Coronary artery (tissue), 2 donors: ENCODE measurements around the gene FAM171A1.

Experiments used
- DNase-seq: peaks from one replicate; pipeline ENCODE4 v3.0.0-alpha.2; 2017; ENCODE audit warnings: low spot score
- H3K27ac ChIP-seq, 2 donors: fragments of 200-600 bp; sonication (generic); one replicate each; pipeline ENCODE4 v1.5.1; 2016 to 2019
- H3K4me3 ChIP-seq: fragments of 200-600 bp; sonication (generic); 2 replicates; pipeline ENCODE4 v1.5.1; 2016; ENCODE audit warnings: mild to moderate bottlenecking, moderate library complexity
- CTCF ChIP-seq: fragments of 200-600 bp; sonication (generic); IDR thresholded peaks from one replicate; pipeline ENCODE4 v1.5.1; 2019; ENCODE audit warnings: antibody characterized with exemption

The FAM171A1 gene

GRCh38 chr10:15254808-15255648, 116.1 kb downstream of the FAM171A1 start:
- no peak for DNase-seq
- no peak for TF ChIP-seq CTCF
- no peak overlapping the region for H3K4me3 ChIP-seq
- no peak overlapping the region for H3K27ac ChIP-seq

GRCh38 chr10:15253951-15254807, 116.9 kb downstream of the FAM171A1 start:
- no peak for TF ChIP-seq CTCF
- no peak overlapping the region for H3K4me3 ChIP-seq
- no peak for DNase-seq
- H3K27ac ChIP-seq = no peak overlapping the region

GRCh38 chr10:15252396-15252795, 118.7 kb downstream of the FAM171A1 start:
- TF ChIP-seq CTCF = no peak
- DNase-seq = no peak
- H3K4me3 ChIP-seq = no peak overlapping the region
- H3K27ac ChIP-seq = no peak overlapping the region

- H3K4me3 ChIP-seq = no peak overlapping the region
- H3K27ac ChIP-seq = no peak overlapping the region
- TF ChIP-seq CTCF = no peak
- DNase-seq = no peak
Measured at GRCh38 chr10:15251791-15252380, 119.2 kb downstream of the FAM171A1 start.

GRCh38 chr10:15245530-15245929, 125.6 kb downstream of the FAM171A1 start:
- H3K4me3 ChIP-seq = no peak overlapping the region
- DNase-seq = no peak
- no peak overlapping the region for H3K27ac ChIP-seq
- TF ChIP-seq CTCF = no peak

- Histone ChIP-seq H3K4me3 (no peak overlapping the region), H3K27ac (no peak overlapping the region)
- no peak for DNase-seq
- TF ChIP-seq CTCF = no peak
Measured at GRCh38 chr10:15244635-15245197, 126.4 kb downstream of the FAM171A1 start.
